ENCODE results near the gene HOXA7. TPM values are rescaled to one million over a fixed set of nuclear protein-coding genes. Genes with fewer than 3 reads are reported as not detected.
A peak's percentile ranks its signal among the peaks of the same experiment; 100 is the strongest.

Gene HOXA7
- total RNA-seq, 1 experiment from 2014 or later, result 0.56 TPM

GRCh38 chr7:27142580-27143022, 13.9 kb downstream of the HOXA7 start:
- DNase-seq (ENCODE audit: low spot score), result no peak
- Histone ChIP-seq H3K36me3 (ENCODE audit: insufficient read depth, low read length, poor library complexity, severe bottlenecking) (no peaks in the 10 kb centered on the region), H3K4me1 (ENCODE audit: insufficient read depth, low read length, poor library complexity, severe bottlenecking) (peaks cover 13% of the 10 kb centered on the region), H3K4me3 (ENCODE audit: low read depth, low read length, poor library complexity, severe bottlenecking) (no peak overlapping the region), H3K9me3 (ENCODE audit: low read depth, low read length, poor library complexity, severe bottlenecking) (no peaks in the 10 kb centered on the region), H3K27ac (ENCODE audit: low read depth, low read length, poor library complexity, severe bottlenecking) (no peak overlapping the region), H3K27me3 (replicated peaks; ENCODE audit: insufficient read depth, low read depth, low read length, poor library complexity) (peaks cover 100% of the 10 kb centered on the region)
- ChIA-PET POLR2A (ENCODE audit: low non-redundant PET) (no interaction called here), CTCF (no interaction called here)
- TF ChIP-seq EZH2 (IDR thresholded peaks at IDR 0.05; ENCODE audit: borderline replicate concordance, low read depth, low read length, poor library complexity, severe bottlenecking) (peak; percentile 84), CTCF (conservative IDR thresholded peaks at IDR 0.05; ENCODE audit: low read depth, low read length) (no peak)
- intact Hi-C loops (cut with micrococcal nuclease; ENCODE audit: unreplicated experiment), result loop anchor here (5.0 kb wide), 1 partner anchor 1270 kb away; no protein-coding TSS in a partner anchor
- BruUV-seq (replicated peaks), result no TSS peak

GRCh38 chr7:27141923-27142579, 14.4 kb downstream of the HOXA7 start:
- H3K9me3 ChIP-seq (ENCODE audit: low read depth, low read length, poor library complexity, severe bottlenecking), result no peaks in the 10 kb centered on the region
- ChIA-PET POLR2A (ENCODE audit: low non-redundant PET) (no interaction called here), CTCF (no interaction called here)
- H3K36me3 ChIP-seq (ENCODE audit: insufficient read depth, low read length, poor library complexity, severe bottlenecking), result no peaks in the 10 kb centered on the region
- peaks cover 13% of the 10 kb centered on the region for H3K4me1 ChIP-seq (ENCODE audit: insufficient read depth, low read length, poor library complexity, severe bottlenecking)
- no peak overlapping the region for H3K27ac ChIP-seq (ENCODE audit: low read depth, low read length, poor library complexity, severe bottlenecking)
- peaks cover 100% of the 10 kb centered on the region for H3K27me3 ChIP-seq (replicated peaks; ENCODE audit: insufficient read depth, low read depth, low read length, poor library complexity)
- intact Hi-C loops (cut with micrococcal nuclease; ENCODE audit: unreplicated experiment), result loop anchor here (5.0 kb wide), 1 partner anchor 1270 kb away; no protein-coding TSS in a partner anchor
- BruUV-seq (replicated peaks), result no TSS peak
- no peak for DNase-seq (ENCODE audit: low spot score)
- no peak overlapping the region for H3K4me3 ChIP-seq (ENCODE audit: low read depth, low read length, poor library complexity, severe bottlenecking)
- TF ChIP-seq CTCF (conservative IDR thresholded peaks at IDR 0.05; ENCODE audit: low read depth, low read length) (no peak), EZH2 (IDR thresholded peaks at IDR 0.05; ENCODE audit: borderline replicate concordance, low read depth, low read length, poor library complexity, severe bottlenecking) (no peak)

GRCh38 chr7:27141137-27141922, 15.1 kb downstream of the HOXA7 start:
- BruUV-seq (replicated peaks), result no TSS peak
- Histone ChIP-seq H3K4me1 (ENCODE audit: insufficient read depth, low read length, poor library complexity, severe bottlenecking) (peaks cover 13% of the 10 kb centered on the region), H3K27ac (ENCODE audit: low read depth, low read length, poor library complexity, severe bottlenecking) (no peak overlapping the region), H3K9me3 (ENCODE audit: low read depth, low read length, poor library complexity, severe bottlenecking) (no peaks in the 10 kb centered on the region), H3K36me3 (ENCODE audit: insufficient read depth, low read length, poor library complexity, severe bottlenecking) (no peaks in the 10 kb centered on the region), H3K4me3 (ENCODE audit: low read depth, low read length, poor library complexity, severe bottlenecking) (no peak overlapping the region), H3K27me3 (replicated peaks; ENCODE audit: insufficient read depth, low read depth, low read length, poor library complexity) (peaks cover 100% of the 10 kb centered on the region)
- no peak for DNase-seq (ENCODE audit: low spot score)
- POLR2A ChIA-PET (ENCODE audit: low non-redundant PET), result no interaction called here
- intact Hi-C loops (cut with micrococcal nuclease; ENCODE audit: unreplicated experiment), result loop anchor here (5.0 kb wide), 1 partner anchor 1269 kb away; no protein-coding TSS in a partner anchor
- CTCF ChIA-PET, result no interaction called here
- TF ChIP-seq CTCF (conservative IDR thresholded peaks at IDR 0.05; ENCODE audit: low read depth, low read length) (no peak), EZH2 (IDR thresholded peaks at IDR 0.05; ENCODE audit: borderline replicate concordance, low read depth, low read length, poor library complexity, severe bottlenecking) (no peak)

Measured in A673 (cell line).